Measurements from ENCODE around the gene FGFR2. TPM values are rescaled to one million over a fixed set of nuclear protein-coding genes. Genes with fewer than 3 reads are reported as not detected.

FGFR2 gene
- total RNA-seq, 2 experiments from 2014 or later = 0.10 to 0.30 TPM

GRCh38 chr10:121541450-121542120 lies 56.7 kb downstream of the FGFR2 start:
- no peaks in the 10 kb centered on the region for H3K4me1 Mint-ChIP-seq
- peaks cover 3% of the 10 kb centered on the region for H3K27me3 Mint-ChIP-seq
- no peak overlapping the region for H3K27ac Mint-ChIP-seq
- H3K9me3 Mint-ChIP-seq = no peaks in the 10 kb centered on the region
- ChIA-PET POLR2A (no interaction called here), CTCF (no interaction called here)
- H3K36me3 Mint-ChIP-seq (ENCODE audit: low read depth) = no peaks in the 10 kb centered on the region
- DNase-seq = no peak
- no peak overlapping the region for H3K4me3 Mint-ChIP-seq

GRCh38 chr10:121540732-121541395 lies 57.4 kb downstream of the FGFR2 start:
- H3K36me3 Mint-ChIP-seq (ENCODE audit: low read depth) = no peaks in the 10 kb centered on the region
- no peak overlapping the region for H3K27ac Mint-ChIP-seq
- no peak overlapping the region for H3K4me3 Mint-ChIP-seq
- H3K4me1 Mint-ChIP-seq = no peaks in the 10 kb centered on the region
- ChIA-PET POLR2A (no interaction called here), CTCF (no interaction called here)
- H3K9me3 Mint-ChIP-seq = no peaks in the 10 kb centered on the region
- H3K27me3 Mint-ChIP-seq = peaks cover 3% of the 10 kb centered on the region
- DNase-seq = no peak

GRCh38 chr10:121539786-121540185 lies 58.5 kb downstream of the FGFR2 start:
- Mint-ChIP-seq H3K4me1 (no peaks in the 10 kb centered on the region), H3K4me3 (no peak overlapping the region), H3K9me3 (no peaks in the 10 kb centered on the region), H3K36me3 (ENCODE audit: low read depth) (no peaks in the 10 kb centered on the region), H3K27ac (no peak overlapping the region), H3K27me3 (peaks cover 3% of the 10 kb centered on the region)
- ChIA-PET CTCF (no interaction called here), POLR2A (no interaction called here)
- no peak for DNase-seq

GRCh38 chr10:121536310-121536913 lies 61.8 kb downstream of the FGFR2 start:
- Mint-ChIP-seq H3K4me1 (no peaks in the 10 kb centered on the region), H3K27me3 (peaks cover under 1% of the 10 kb centered on the region), H3K36me3 (ENCODE audit: low read depth) (no peaks in the 10 kb centered on the region), H3K9me3 (no peaks in the 10 kb centered on the region), H3K4me3 (no peak overlapping the region), H3K27ac (no peak overlapping the region)
- CTCF ChIA-PET = no interaction called here
- no peak for DNase-seq
- POLR2A ChIA-PET = no interaction called here

- no peak for DNase-seq
- H3K36me3 Mint-ChIP-seq (ENCODE audit: low read depth) = no peaks in the 10 kb centered on the region
- no peaks in the 10 kb centered on the region for H3K9me3 Mint-ChIP-seq
- H3K4me3 Mint-ChIP-seq = no peak overlapping the region
- CTCF ChIA-PET = no interaction called here
- POLR2A ChIA-PET = no interaction called here
- no peaks in the 10 kb centered on the region for H3K4me1 Mint-ChIP-seq
- H3K27ac Mint-ChIP-seq = no peak overlapping the region
- no peaks in the 10 kb centered on the region for H3K27me3 Mint-ChIP-seq
Observed at GRCh38 chr10:121535381-121535780, 62.9 kb downstream of the FGFR2 start.

- Mint-ChIP-seq H3K27ac (no peak overlapping the region), H3K4me3 (no peak overlapping the region), H3K36me3 (ENCODE audit: low read depth) (no peaks in the 10 kb centered on the region), H3K27me3 (peaks cover 3% of the 10 kb centered on the region), H3K4me1 (no peaks in the 10 kb centered on the region), H3K9me3 (no peaks in the 10 kb centered on the region)
- ChIA-PET POLR2A (no interaction called here), CTCF (no interaction called here)
- DNase-seq = no peak
Observed at GRCh38 chr10:121532292-121532864, 65.9 kb downstream of the FGFR2 start.

- Mint-ChIP-seq H3K4me1 (no peaks in the 10 kb centered on the region), H3K9me3 (no peaks in the 10 kb centered on the region), H3K4me3 (no peak overlapping the region), H3K27ac (no peak overlapping the region), H3K36me3 (ENCODE audit: low read depth) (no peaks in the 10 kb centered on the region), H3K27me3 (peaks cover 6% of the 10 kb centered on the region)
- ChIA-PET POLR2A (no interaction called here), CTCF (no interaction called here)
- no peak for DNase-seq
Observed at GRCh38 chr10:121531830-121532178, 66.4 kb downstream of the FGFR2 start.

- Mint-ChIP-seq H3K27ac (no peak overlapping the region), H3K36me3 (ENCODE audit: low read depth) (no peaks in the 10 kb centered on the region), H3K9me3 (no peaks in the 10 kb centered on the region), H3K4me3 (no peak overlapping the region), H3K4me1 (no peaks in the 10 kb centered on the region), H3K27me3 (peaks cover 8% of the 10 kb centered on the region)
- POLR2A ChIA-PET = no interaction called here
- CTCF ChIA-PET = no interaction called here
- no peak for DNase-seq
Observed at GRCh38 chr10:121531076-121531829, 67.0 kb downstream of the FGFR2 start.

GRCh38 chr10:121530481-121531075 lies 67.7 kb downstream of the FGFR2 start:
- Mint-ChIP-seq H3K4me1 (no peaks in the 10 kb centered on the region), H3K27me3 (peaks cover 8% of the 10 kb centered on the region), H3K36me3 (ENCODE audit: low read depth) (no peaks in the 10 kb centered on the region), H3K9me3 (no peaks in the 10 kb centered on the region), H3K27ac (no peak overlapping the region), H3K4me3 (no peak overlapping the region)
- CTCF ChIA-PET = no interaction called here
- no peak for DNase-seq
- POLR2A ChIA-PET = no interaction called here

- H3K9me3 Mint-ChIP-seq = peaks cover 1% of the 10 kb centered on the region
- no peaks in the 10 kb centered on the region for H3K36me3 Mint-ChIP-seq (ENCODE audit: low read depth)
- CTCF ChIA-PET = no interaction called here
- H3K27ac Mint-ChIP-seq = no peak overlapping the region
- peaks cover 8% of the 10 kb centered on the region for H3K27me3 Mint-ChIP-seq
- POLR2A ChIA-PET = no interaction called here
- no peak overlapping the region for H3K4me3 Mint-ChIP-seq
- DNase-seq = no peak
- H3K4me1 Mint-ChIP-seq = no peaks in the 10 kb centered on the region
Observed at GRCh38 chr10:121527690-121528089, 70.6 kb downstream of the FGFR2 start.

GRCh38 chr10:121526801-121527221 lies 71.4 kb downstream of the FGFR2 start:
- peaks cover 4% of the 10 kb centered on the region for H3K9me3 Mint-ChIP-seq
- CTCF ChIA-PET = no interaction called here

GRCh38 chr10:121526135-121526790 lies 72.0 kb downstream of the FGFR2 start:
- ChIA-PET POLR2A (no interaction called here), CTCF (no interaction called here)

More at GRCh38 chr10:121526801-121527221, 71.4 kb downstream of the FGFR2 start:
- no peaks in the 10 kb centered on the region for H3K4me1 Mint-ChIP-seq
- H3K4me3 Mint-ChIP-seq = no peak overlapping the region
- DNase-seq = no peak
- POLR2A ChIA-PET = no interaction called here
- peaks cover 8% of the 10 kb centered on the region for H3K27me3 Mint-ChIP-seq
- H3K27ac Mint-ChIP-seq = no peak overlapping the region
- no peaks in the 10 kb centered on the region for H3K36me3 Mint-ChIP-seq (ENCODE audit: low read depth)

More at GRCh38 chr10:121526135-121526790, 72.0 kb downstream of the FGFR2 start:
- Mint-ChIP-seq H3K27ac (no peak overlapping the region), H3K36me3 (ENCODE audit: low read depth) (no peaks in the 10 kb centered on the region), H3K9me3 (peaks cover 5% of the 10 kb centered on the region), H3K27me3 (peaks cover 8% of the 10 kb centered on the region), H3K4me1 (no peaks in the 10 kb centered on the region), H3K4me3 (no peak overlapping the region)
- no peak for DNase-seq

All from activated CD4-positive, alpha-beta memory T cell treated with anti-CD3 and anti-CD28 coated beads, Interleukin-2, amount 10 ng/mL, durations not matched to agents 7 days and 5 days (primary cell).